ENCODE measurements around the gene ALG9.

The ALG9 gene

GRCh38 chr11:111762981-111763643, 108.3 kb downstream of the ALG9 start:
- no peak for DNase-seq

DNA sequence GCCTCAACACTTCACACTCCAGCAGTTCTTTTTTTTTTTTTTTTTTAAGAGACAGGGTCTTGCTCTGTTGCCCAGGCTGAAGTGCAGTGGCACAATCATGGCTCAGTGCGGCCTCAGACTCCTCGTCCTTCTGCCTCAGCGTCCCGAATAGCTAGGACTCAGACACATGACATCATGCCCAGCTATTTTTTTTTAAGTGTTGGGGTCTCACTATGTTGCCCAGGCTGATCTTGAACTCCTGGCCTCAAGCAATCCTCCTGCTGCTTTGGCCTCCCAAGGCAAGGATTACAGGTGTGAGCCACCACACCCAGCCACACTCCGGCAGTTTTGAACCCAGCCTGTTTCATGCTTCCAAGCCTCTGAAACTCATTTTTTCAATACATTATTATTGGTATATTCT, 108.9 kb downstream of the ALG9 start:
- DNase-seq, result no peak

DNA sequence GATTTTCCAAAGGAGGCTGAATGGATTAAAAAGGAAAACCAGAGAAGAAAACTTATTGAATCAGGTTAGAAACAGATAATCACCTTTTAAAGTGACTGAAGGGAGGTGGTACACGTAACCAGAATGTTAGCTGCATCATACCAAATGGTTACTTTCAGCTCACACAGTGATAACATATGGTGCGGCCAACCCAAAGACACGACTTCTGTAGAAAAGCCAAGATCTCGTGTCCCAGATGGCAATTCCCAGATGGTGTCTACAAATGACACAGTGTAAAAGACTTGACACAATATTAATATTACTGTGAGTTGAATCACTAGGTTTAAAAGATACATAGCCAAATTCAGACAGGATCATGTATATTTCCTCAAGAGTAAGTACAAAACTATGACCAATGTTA, 110.3 kb downstream of the ALG9 start:
- DNase-seq, result no peak

- no peak for DNase-seq
These were observed 111.5 kb downstream of the ALG9 start for GRCh38 chr11:111759778-111760407.

- DNase-seq, result no peak
These were observed 112.0 kb downstream of the ALG9 start for GRCh38 chr11:111759376-111759775.

DNA sequence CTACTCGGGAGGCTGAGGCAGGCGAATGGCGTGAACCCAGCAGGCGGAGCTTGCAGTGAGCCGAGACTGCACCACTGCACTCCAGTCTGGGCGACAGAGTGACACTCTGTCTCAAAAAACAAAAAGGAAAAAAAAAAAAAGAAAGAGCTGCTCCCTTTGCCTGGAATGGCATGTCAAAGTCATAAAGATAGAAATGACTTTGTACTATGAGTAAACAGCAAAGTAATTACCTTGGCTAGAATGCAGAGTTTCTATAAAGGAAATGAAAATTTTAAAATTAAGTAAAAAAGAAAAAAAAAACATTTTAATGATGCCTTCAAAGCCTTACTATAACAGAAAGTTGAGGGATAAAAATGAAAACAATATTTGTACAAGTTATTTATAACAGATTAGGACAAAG, 115.3 kb downstream of the ALG9 start:
- DNase-seq, result no peak

- no peak for DNase-seq
These were observed 121.7 kb downstream of the ALG9 start for GRCh38 chr11:111749646-111750045.

GRCh38 chr11:111748035-111748804, 123.2 kb downstream of the ALG9 start:
- no peak for DNase-seq

GRCh38 chr11:111745719-111746504, 125.5 kb downstream of the ALG9 start:
- no peak for DNase-seq

DNA sequence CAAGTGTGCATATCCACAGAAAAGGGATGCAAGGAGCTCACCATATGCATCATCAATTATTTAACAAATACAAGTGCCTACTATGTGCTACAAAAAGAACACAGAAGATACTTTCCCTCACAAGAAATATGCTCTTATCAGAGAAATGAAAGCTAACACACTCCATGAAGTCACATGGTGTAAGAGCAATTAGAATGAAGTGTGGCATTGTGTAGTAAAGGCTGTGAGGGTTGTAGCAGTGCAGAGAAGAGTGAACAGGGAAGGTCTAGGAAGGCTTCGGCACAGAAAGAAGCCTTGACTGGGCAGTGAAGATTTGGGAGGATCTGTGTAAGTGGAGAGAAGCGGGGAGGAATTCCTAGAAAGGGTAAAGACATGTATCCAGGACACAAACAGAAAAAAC, 127.7 kb downstream of the ALG9 start:
- DNase-seq, result no peak

GRCh38 chr11:111741751-111742150, 129.6 kb downstream of the ALG9 start:
- DNase-seq, result no peak

GRCh38 chr11:111739299-111739698, 132.1 kb downstream of the ALG9 start:
- no peak for DNase-seq

DNA sequence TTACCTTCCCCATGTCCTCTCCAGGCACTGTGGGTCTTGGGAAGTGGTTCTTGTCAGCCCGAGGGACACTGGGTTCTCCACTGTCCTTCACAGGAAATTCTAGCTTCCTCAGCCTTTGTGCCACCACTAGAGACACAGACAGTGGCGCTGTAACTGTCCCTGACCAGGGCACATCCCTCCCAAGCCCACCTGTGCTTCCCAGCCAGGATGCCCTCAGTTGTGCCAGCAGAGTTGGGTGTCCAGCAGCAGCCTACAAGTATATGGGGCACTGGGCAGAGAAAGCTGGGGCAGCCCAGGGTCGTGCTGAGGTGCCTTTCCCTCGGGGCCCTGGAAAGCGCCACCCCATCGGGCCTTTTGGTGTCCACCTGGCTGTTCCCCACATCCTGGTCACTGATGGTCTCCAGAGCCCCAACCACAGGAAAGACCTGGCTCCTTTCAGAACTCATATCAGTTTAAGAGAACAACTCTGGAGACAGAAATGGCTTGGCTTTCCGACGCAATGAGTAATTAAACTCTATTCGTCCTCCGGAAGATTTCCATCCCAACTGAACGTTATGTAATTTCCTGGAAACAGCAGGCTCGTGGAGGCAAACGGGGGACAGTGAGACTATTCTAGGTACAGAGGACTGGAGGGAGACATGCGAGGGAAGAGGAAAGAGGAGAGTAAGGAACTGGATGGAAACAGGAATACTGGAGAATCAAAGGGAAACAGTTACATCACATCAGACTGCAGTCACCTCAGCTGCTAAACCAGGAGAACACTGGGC, 133.8 kb downstream of the ALG9 start:
- no peak for DNase-seq

DNA sequence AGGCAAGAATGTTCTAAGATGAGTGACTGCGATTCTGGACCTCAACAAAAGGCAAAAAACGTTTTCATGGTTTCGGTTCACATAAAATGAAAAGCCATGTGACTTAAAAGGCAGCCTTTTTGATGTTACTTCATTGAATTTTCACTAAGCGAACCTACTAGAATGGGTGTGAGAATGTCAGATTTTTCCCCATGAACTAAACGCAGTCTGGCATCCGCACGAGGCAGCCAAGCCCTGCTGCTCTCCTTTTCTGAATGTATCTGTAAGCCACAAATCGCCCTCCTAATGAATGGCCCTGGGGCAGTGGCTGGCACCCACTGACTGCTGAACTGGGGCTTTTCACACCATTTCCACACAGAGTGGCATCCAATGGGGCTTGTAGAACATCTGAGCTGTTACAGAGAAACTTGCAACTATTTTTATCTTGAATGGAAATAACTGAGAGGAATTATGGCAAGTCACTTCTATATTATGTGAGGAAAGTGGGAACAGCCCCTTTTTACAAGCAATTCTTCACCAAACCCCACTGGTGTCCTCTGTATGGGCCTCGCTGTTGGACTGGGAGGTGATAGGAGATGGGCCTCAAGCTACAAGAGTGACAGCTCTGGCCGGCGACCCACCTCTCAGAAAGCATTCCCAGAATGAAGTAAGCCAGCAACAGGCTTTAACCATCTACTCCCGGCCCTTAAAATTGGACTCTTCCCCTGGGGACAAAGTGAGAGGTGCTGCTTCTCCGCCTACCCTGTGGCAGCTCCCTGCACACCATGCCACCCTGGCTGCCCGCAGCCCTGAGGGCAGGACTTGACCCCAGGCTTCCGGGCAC, 134.5 kb downstream of the ALG9 start:
- no peak for DNase-seq

Data from NCI-H510A treated with DMSO at 0.1 percent for 48 hours (cell line).